WTC11 (cell line): ENCODE results near the gene BBS2. TPM values are rescaled to one million over a fixed set of nuclear protein-coding genes. Genes with fewer than 3 reads are reported as not detected.
"Not testable (repeated sequence)": the region's sequence is repeated elsewhere in the genome, so short reads cannot be mapped to it uniquely, and the experiment has no call there.

Source experiments
- ATAC-seq: fragments of 200-7000 bp; cut with Tn5 transposase; 2 replicates; pipeline ENCODE4 v1.10.0; 2021; ENCODE audit warnings: mild to moderate bottlenecking, moderate library complexity
- CTCF ChIA-PET: fragments of 300-600 bp; sonication (Branson Sonifier 250); formaldehyde crosslinking; loops from one replicate; lab custom pipeline; 2021; ENCODE audit warnings: antibody characterized with exemption; lab: Charles Lee
- POLR2A ChIA-PET: fragments of 350-600 bp; sonication (Branson Sonifier 250); formaldehyde crosslinking; loops from one replicate; lab custom pipeline; 2021; ENCODE audit warnings: antibody characterized with exemption; lab: Charles Lee
- DNase-seq: peaks from one replicate; pipeline ENCODE4 v3.0.0; 2021; ENCODE audit warnings: low spot score
- H3K27ac Mint-ChIP-seq: 2 replicates; pipeline ENCODE4 v1.8.0; 2021; ENCODE audit warnings: mixed read lengths
- H3K27me3 Mint-ChIP-seq: 2 replicates; pipeline ENCODE4 v1.8.0; 2021; ENCODE audit warnings: low read depth, mild to moderate bottlenecking, moderate library complexity, mixed read lengths
- H3K36me3 Mint-ChIP-seq: 2 replicates; pipeline ENCODE4 v1.8.0; 2021; ENCODE audit warnings: mixed read lengths
- H3K4me1 Mint-ChIP-seq: 2 replicates; pipeline ENCODE4 v1.8.0; 2022; ENCODE audit warnings: mixed read lengths
- H3K4me3 Mint-ChIP-seq: 2 replicates; pipeline ENCODE4 v1.8.0; 2021; ENCODE audit warnings: mild to moderate bottlenecking, moderate library complexity, mixed read lengths
- H3K9me3 Mint-ChIP-seq: 2 replicates; pipeline ENCODE4 v1.8.0; 2021; ENCODE audit warnings: mixed read lengths
- ATF3 ChIP-seq: sonication (generic); formaldehyde crosslinking; conservative IDR thresholded peaks from 2 replicates; pipeline ENCODE4 v1.8.1; 2022; ENCODE audit warnings: mild to moderate bottlenecking, missing genetic modification reagents
- CDX4 ChIP-seq: fragments of 250-450 bp; sonication (Bioruptor Pico); IDR thresholded peaks from 2 replicates; pipeline ENCODE4 v1.9.0; 2021; ENCODE audit warnings: moderate library complexity, mild to moderate bottlenecking, inconsistent platforms, borderline replicate concordance
- E2F4 ChIP-seq: sonication (generic); formaldehyde crosslinking; IDR thresholded peaks from 2 replicates; pipeline ENCODE4 v1.8.1; 2022; ENCODE audit warnings: low read depth, mild to moderate bottlenecking, moderate library complexity, missing genetic modification reagents, borderline replicate concordance
- E2F5 ChIP-seq: sonication (generic); formaldehyde crosslinking; IDR thresholded peaks from 2 replicates; pipeline ENCODE4 v1.8.1; 2022; ENCODE audit warnings: mild to moderate bottlenecking, moderate library complexity, missing genetic modification reagents
- ERG ChIP-seq: fragments of 250-450 bp; sonication (Bioruptor Pico); IDR thresholded peaks from 2 replicates; pipeline ENCODE4 v1.8.0; 2021; ENCODE audit warnings: mild to moderate bottlenecking
- FOXK1 ChIP-seq: sonication (generic); formaldehyde crosslinking; IDR thresholded peaks from 2 replicates; pipeline ENCODE4 v1.8.0; 2022; ENCODE audit warnings: mild to moderate bottlenecking, moderate library complexity, missing genetic modification reagents
- FOXP1 ChIP-seq: sonication (generic); formaldehyde crosslinking; IDR thresholded peaks from 2 replicates; pipeline ENCODE4 v1.8.0; 2022; ENCODE audit warnings: missing genetic modification reagents, mild to moderate bottlenecking, moderate library complexity, borderline replicate concordance
- FOXP4 ChIP-seq: sonication (generic); formaldehyde crosslinking; IDR thresholded peaks from 2 replicates; pipeline ENCODE4 v1.8.0; 2022; ENCODE audit warnings: mild to moderate bottlenecking, missing genetic modification reagents
- GABPB1 ChIP-seq: sonication (generic); formaldehyde crosslinking; IDR thresholded peaks from 2 replicates; pipeline ENCODE4 v1.8.1; 2023; ENCODE audit warnings: mild to moderate bottlenecking, missing genetic modification reagents
- HMGA2 ChIP-seq: fragments of 250-450 bp; sonication (Bioruptor Pico); IDR thresholded peaks from 2 replicates; pipeline ENCODE4 v1.4.0; 2021; ENCODE audit warnings: mild to moderate bottlenecking, moderate library complexity
- IRF2 ChIP-seq: sonication (generic); formaldehyde crosslinking; IDR thresholded peaks from 2 replicates; pipeline ENCODE4 v1.8.0; 2022; ENCODE audit warnings: low read depth, missing genetic modification reagents, borderline replicate concordance
- NFE2L1 ChIP-seq: sonication (generic); formaldehyde crosslinking; IDR thresholded peaks from 2 replicates; pipeline ENCODE4 v1.8.1; 2023; ENCODE audit warnings: missing genetic modification reagents
- NR1H2 ChIP-seq: sonication (generic); formaldehyde crosslinking; IDR thresholded peaks from 2 replicates; pipeline ENCODE4 v1.9.0; 2021; ENCODE audit warnings: mild to moderate bottlenecking, moderate library complexity, missing genetic modification reagents
- SMAD3 ChIP-seq: sonication (generic); formaldehyde crosslinking; IDR thresholded peaks from 2 replicates; pipeline ENCODE4 v1.8.0; 2022; ENCODE audit warnings: missing genetic modification reagents, mild to moderate bottlenecking, borderline replicate concordance
- ZBTB21 ChIP-seq: sonication (generic); formaldehyde crosslinking; IDR thresholded peaks from 2 replicates; pipeline ENCODE4 v1.8.1; 2023; ENCODE audit warnings: mild to moderate bottlenecking, missing genetic modification reagents, borderline replicate concordance
- ZMAT4 ChIP-seq: fragments of 250-450 bp; sonication (Bioruptor Pico); IDR thresholded peaks from 2 replicates; pipeline ENCODE4 v1.9.0; 2021; ENCODE audit warnings: mild to moderate bottlenecking
- ZNF121 ChIP-seq: sonication (generic); formaldehyde crosslinking; IDR thresholded peaks from 2 replicates; pipeline ENCODE4 v1.8.0; 2023; ENCODE audit warnings: missing genetic modification reagents
- ZNF396 ChIP-seq: fragments of 250-450 bp; sonication (Bioruptor Pico); IDR thresholded peaks from 2 replicates; pipeline ENCODE4 v1.8.0; 2021; ENCODE audit warnings: mild to moderate bottlenecking, moderate library complexity, borderline replicate concordance
- ZNF416 ChIP-seq: fragments of 250-450 bp; sonication (Bioruptor Pico); IDR thresholded peaks from 2 replicates; pipeline ENCODE4 v1.9.0; 2021; ENCODE audit warnings: mild to moderate bottlenecking, inconsistent platforms
- total RNA-seq: library from RNA; stranded (reverse); gene quantifications from 3 replicates; pipeline ENCODE4 v1.2.3, GENCODE V29; 2021

The BBS2 gene
- total RNA-seq, 1 experiment from 2014 or later: 19.1 TPM

- TF ChIP-seq FOXP1 (CRISPR knock-in tag) (no peak), FOXP4 (CRISPR knock-in tag) (no peak), E2F4 (CRISPR knock-in tag) (no peak), GABPB1 (peak; percentile 67)
- Mint-ChIP-seq H3K27me3 (no peaks in the 10 kb centered on the region), H3K36me3 (peaks cover 1% of the 10 kb centered on the region; the same call in 1 of the 2 replicates), H3K27ac (no peak overlapping the region), H3K9me3 (no peaks in the 10 kb centered on the region), H3K4me3 (no peak overlapping the region), H3K4me1 (no peaks in the 10 kb centered on the region)
- ATAC-seq (no peak), DNase-seq (no peak)
- POLR2A ChIA-PET: no interaction called here
- CTCF ChIA-PET: interaction anchor here (0.6 kb wide), 1 partner anchor 21 kb away, joined by 3 read pairs; no protein-coding TSS in a partner anchor
Observed at GRCh38 chr16:56493126-56493525, 26.7 kb downstream of the BBS2 start.

GRCh38 chr16:56491657-56492261 lies 28.1 kb downstream of the BBS2 start:
- no peaks in the 10 kb centered on the region for H3K9me3 Mint-ChIP-seq
- no peak for ATAC-seq
- DNase-seq: no peak
- POLR2A ChIA-PET: no interaction called here
- TF ChIP-seq HMGA2 (CRISPR knock-in tag): peak; percentile 97
- no peak for TF ChIP-seq E2F5
- H3K27ac Mint-ChIP-seq: no peak overlapping the region
- no peaks in the 10 kb centered on the region for H3K36me3 Mint-ChIP-seq
- no peaks in the 10 kb centered on the region for H3K27me3 Mint-ChIP-seq
- CTCF ChIA-PET: interaction anchor here (0.7 to 0.9 kb wide), 2 partner anchors 23 to 332 kb away, joined by 3 to 4 read pairs; no protein-coding TSS in a partner anchor
- no peak overlapping the region for H3K4me3 Mint-ChIP-seq
- H3K4me1 Mint-ChIP-seq: no peaks in the 10 kb centered on the region

GRCh38 chr16:56488868-56489267 lies 31.0 kb downstream of the BBS2 start:
- CTCF ChIA-PET, ATAC-seq: not testable (repeated sequence)

GRCh38 chr16:56488035-56488434 lies 31.8 kb downstream of the BBS2 start:
- Mint-ChIP-seq H3K27me3 (no peaks in the 10 kb centered on the region), H3K9me3 (no peaks in the 10 kb centered on the region), H3K27ac (no peak overlapping the region), H3K4me3 (no peak overlapping the region), H3K4me1 (no peaks in the 10 kb centered on the region), H3K36me3 (peaks cover 4% of the 10 kb centered on the region)
- DNase-seq (no peak), ATAC-seq (no peak)
- CTCF ChIA-PET: interaction anchor here (1.0 kb wide), 1 partner anchor 113 kb away, joined by 3 read pairs; no protein-coding TSS in a partner anchor
- POLR2A ChIA-PET: no interaction called here
- no peak for TF ChIP-seq IRF2 (CRISPR knock-in tag)
- TF ChIP-seq NR1H2: no peak
- TF ChIP-seq SMAD3 (CRISPR knock-in tag): no peak
- no peak for TF ChIP-seq ATF3

More at GRCh38 chr16:56488868-56489267, 31.0 kb downstream of the BBS2 start:
- H3K4me3 Mint-ChIP-seq, DNase-seq, H3K36me3 Mint-ChIP-seq, POLR2A ChIA-PET, H3K27ac Mint-ChIP-seq, H3K4me1 Mint-ChIP-seq: not testable (repeated sequence)
- TF ChIP-seq ZNF121: peak; percentile 47; the same call in 1 of the 2 replicates
- TF ChIP-seq, all 79 proteins: peak for 1; not testable (repeated sequence) for 78
- not testable (repeated sequence) for H3K27me3 Mint-ChIP-seq, H3K9me3 Mint-ChIP-seq

- ATAC-seq (no peak), DNase-seq (no peak)
- H3K9me3 Mint-ChIP-seq: no peaks in the 10 kb centered on the region
- ChIA-PET POLR2A (no interaction called here), CTCF (no interaction called here)
- peaks cover 8% of the 10 kb centered on the region for H3K36me3 Mint-ChIP-seq
- no peak overlapping the region for H3K27ac Mint-ChIP-seq
- 0 out of 2 replicates have a peak, but pooled peaks cover 3% of the 10 kb centered on the region for H3K4me1 Mint-ChIP-seq
- no peak overlapping the region for H3K4me3 Mint-ChIP-seq
- H3K27me3 Mint-ChIP-seq: no peaks in the 10 kb centered on the region
- no peak for TF ChIP-seq NR1H2
- TF ChIP-seq FOXK1 (CRISPR knock-in tag): no peak
- no peak for TF ChIP-seq ZBTB21 (CRISPR knock-in tag)
- no peak for TF ChIP-seq ZNF396 (CRISPR knock-in tag)
- TF ChIP-seq HMGA2 (CRISPR knock-in tag): no peak
- TF ChIP-seq ERG (CRISPR knock-in tag): no peak
- no peak for TF ChIP-seq CDX4
- no peak for TF ChIP-seq NFE2L1
- no peak for TF ChIP-seq ZNF416 (CRISPR knock-in tag)
- no peak for TF ChIP-seq ZMAT4
Observed at GRCh38 chr16:56483394-56483793, 36.4 kb downstream of the BBS2 start.
